Lower lobe of right lung (tissue), 2 donors: ENCODE results near the gene DPP9. TPM values are rescaled to one million over a fixed set of nuclear protein-coding genes. Genes with fewer than 3 reads are reported as not detected.

Experiments
- ATAC-seq, 2 donors: fragments of 200-7000 bp; cut with Tn5 transposase; one replicate each; pipeline ENCODE4 v1.9.1; 2020 to 2022; ENCODE audit warnings: mild to moderate bottlenecking in 2 of 2, moderate library complexity in 2 of 2
- DNase-seq: peaks from one replicate; pipeline ENCODE4 v3.0.0-alpha.2; 2020
- H3K27ac ChIP-seq: fragments of 200-600 bp; one replicate; pipeline ENCODE4 v1.8.0; 2022
- H3K27me3 ChIP-seq: fragments of 200-600 bp; one replicate; pipeline ENCODE4 v1.8.0; 2022; ENCODE audit warnings: low read depth
- H3K36me3 ChIP-seq: fragments of 200-600 bp; one replicate; pipeline ENCODE4 v1.8.0; 2022; ENCODE audit warnings: mild to moderate bottlenecking
- H3K4me1 ChIP-seq: fragments of 200-600 bp; one replicate; pipeline ENCODE4 v1.8.0; 2022
- H3K4me3 ChIP-seq: fragments of 200-600 bp; one replicate; pipeline ENCODE4 v1.8.0; 2022; ENCODE audit warnings: mild to moderate bottlenecking
- H3K9me3 ChIP-seq: fragments of 200-600 bp; one replicate; pipeline ENCODE4 v1.8.0; 2022
- intact Hi-C: fragments of 100-400 bp; cut with DNase I; formaldehyde crosslinking; loops from one replicate; pipeline ENCODE4 v1.11.0; 2022
- total RNA-seq: library from RNA; stranded (reverse); fragmentation: NEBNext Ultra II Directional; extraction: Animal tissue kit (Norgen Biotek cat#: 25700); gene quantifications from one replicate; pipeline ENCODE4 v1.2.1, GENCODE V29; 2021
- TF ChIP-seq, protein P1 (sequence below): fragments of 200-600 bp; IDR thresholded peaks from one replicate; pipeline ENCODE4 v1.8.0; 2022; ENCODE audit warnings: antibody characterized with exemption, mild to moderate bottlenecking
- donor health status: DM: no; HTN: yes; CAD: no; lungs with severe emphysema.

The DPP9 gene
- total RNA-seq, 1 donor from 2014 or later: 79.6 TPM

- Histone ChIP-seq H3K4me3 (no peak overlapping the region), H3K4me1 (no peaks in the 10 kb centered on the region), H3K36me3 (peaks cover 45% of the 10 kb centered on the region), H3K27ac (no peak overlapping the region), H3K9me3 (no peaks in the 10 kb centered on the region), H3K27me3 (no peaks in the 10 kb centered on the region)
- TF ChIP-seq, protein P1, sequence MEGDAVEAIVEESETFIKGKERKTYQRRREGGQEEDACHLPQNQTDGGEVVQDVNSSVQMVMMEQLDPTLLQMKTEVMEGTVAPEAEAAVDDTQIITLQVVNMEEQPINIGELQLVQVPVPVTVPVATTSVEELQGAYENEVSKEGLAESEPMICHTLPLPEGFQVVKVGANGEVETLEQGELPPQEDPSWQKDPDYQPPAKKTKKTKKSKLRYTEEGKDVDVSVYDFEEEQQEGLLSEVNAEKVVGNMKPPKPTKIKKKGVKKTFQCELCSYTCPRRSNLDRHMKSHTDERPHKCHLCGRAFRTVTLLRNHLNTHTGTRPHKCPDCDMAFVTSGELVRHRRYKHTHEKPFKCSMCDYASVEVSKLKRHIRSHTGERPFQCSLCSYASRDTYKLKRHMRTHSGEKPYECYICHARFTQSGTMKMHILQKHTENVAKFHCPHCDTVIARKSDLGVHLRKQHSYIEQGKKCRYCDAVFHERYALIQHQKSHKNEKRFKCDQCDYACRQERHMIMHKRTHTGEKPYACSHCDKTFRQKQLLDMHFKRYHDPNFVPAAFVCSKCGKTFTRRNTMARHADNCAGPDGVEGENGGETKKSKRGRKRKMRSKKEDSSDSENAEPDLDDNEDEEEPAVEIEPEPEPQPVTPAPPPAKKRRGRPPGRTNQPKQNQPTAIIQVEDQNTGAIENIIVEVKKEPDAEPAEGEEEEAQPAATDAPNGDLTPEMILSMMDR: no peak
- no peak for ATAC-seq
- no peak for DNase-seq
- intact Hi-C loops: no loop called here
Observed at GRCh38 chr19:4652075-4652474, 71.6 kb downstream of the DPP9 start.

GRCh38 chr19:4650159-4650558, 73.5 kb downstream of the DPP9 start:
- Histone ChIP-seq H3K36me3 (peaks cover 26% of the 10 kb centered on the region), H3K4me3 (no peak overlapping the region), H3K27me3 (no peaks in the 10 kb centered on the region), H3K27ac (no peak overlapping the region), H3K4me1 (no peaks in the 10 kb centered on the region), H3K9me3 (no peaks in the 10 kb centered on the region)
- TF ChIP-seq, protein P1: no peak
- intact Hi-C loops: no loop called here
- DNase-seq: no peak
- no peak for ATAC-seq

- intact Hi-C loops: no loop called here
- Histone ChIP-seq H3K27ac (no peak overlapping the region), H3K4me3 (no peak overlapping the region), H3K36me3 (peaks cover 19% of the 10 kb centered on the region), H3K27me3 (no peaks in the 10 kb centered on the region), H3K9me3 (no peaks in the 10 kb centered on the region), H3K4me1 (no peaks in the 10 kb centered on the region)
- TF ChIP-seq, protein P1: no peak
- DNase-seq (no peak), ATAC-seq (no peak)
Observed at GRCh38 chr19:4649392-4650047, 74.1 kb downstream of the DPP9 start.

DNA sequence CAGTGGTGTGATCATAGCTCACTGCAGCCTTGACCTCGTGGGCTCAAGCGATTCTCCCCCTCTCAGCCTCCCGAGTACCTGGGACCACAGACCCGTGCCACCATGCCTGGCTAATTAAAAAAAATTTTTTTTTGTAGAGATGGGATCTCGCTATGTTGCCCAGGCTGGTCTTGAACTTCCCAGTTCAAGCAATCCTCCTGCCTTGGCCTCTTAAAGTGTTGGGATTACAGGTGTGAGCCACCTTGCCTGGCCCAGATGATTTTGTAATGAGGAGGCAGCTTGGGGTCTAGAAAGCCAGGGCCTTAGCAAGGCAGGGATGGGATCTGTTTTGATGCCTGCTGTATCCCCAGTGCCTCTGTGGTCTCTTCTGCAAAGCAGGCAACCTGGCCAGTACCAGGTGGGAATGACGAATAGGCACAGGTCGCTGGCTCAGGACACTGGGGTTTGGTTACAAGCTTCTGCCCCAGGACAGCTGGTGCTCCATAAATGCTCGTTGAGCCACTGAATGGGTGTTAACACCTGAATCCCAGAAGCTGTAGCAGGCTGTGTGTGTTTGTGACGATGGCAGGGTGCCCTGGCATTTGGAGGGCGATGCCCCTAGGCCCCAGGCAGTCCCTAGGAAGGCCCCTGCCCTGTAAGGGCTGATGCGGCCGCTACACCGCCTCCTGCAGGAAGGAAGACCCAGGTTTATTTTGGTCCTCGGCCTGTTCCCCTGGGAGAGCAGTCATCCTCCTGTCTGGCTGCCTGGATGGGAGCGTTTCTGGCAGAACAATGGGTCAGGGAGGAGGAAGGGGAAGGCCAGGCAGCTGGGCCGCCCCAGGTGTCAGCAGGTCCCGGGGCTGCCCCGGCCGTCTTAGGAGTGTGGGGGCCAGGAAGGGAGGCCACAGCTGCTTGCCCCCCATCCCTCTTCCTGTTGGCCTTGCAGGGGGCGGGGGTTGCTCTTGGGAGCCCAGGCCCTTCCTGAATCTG, 75.7 kb downstream of the DPP9 start:
- Histone ChIP-seq H3K4me1 (no peaks in the 10 kb centered on the region), H3K4me3 (no peak overlapping the region), H3K27ac (peak overlapping the region; percentile 56), H3K9me3 (no peaks in the 10 kb centered on the region), H3K36me3 (peaks cover 11% of the 10 kb centered on the region), H3K27me3 (no peaks in the 10 kb centered on the region)
- intact Hi-C loops: no loop called here
- no peak for DNase-seq
- TF ChIP-seq, protein P1: peak; percentile 11
- ATAC-seq: peak; percentile 51 to 52

DNA sequence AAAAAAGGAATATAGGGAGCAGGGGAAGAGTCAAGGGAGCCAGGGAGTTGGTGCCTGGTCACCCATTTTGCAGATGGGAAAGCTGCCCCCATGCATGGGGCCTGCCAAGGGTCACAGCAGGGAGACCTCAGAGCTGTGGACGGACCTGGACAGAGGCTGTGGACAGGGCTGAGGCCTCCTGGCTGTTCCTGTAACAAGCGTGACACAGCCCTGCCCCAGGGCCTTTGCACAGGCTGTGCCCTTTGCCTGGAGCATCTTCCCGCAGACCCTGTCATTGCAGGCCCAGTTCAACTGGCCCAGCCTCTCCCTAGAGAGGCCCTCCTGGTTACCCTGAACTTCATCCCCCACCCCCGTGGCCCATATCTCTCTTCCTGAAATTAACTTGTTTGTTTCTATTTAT, 77.9 kb downstream of the DPP9 start:
- intact Hi-C loops: no loop called here
- no peaks in the 10 kb centered on the region for H3K27me3 ChIP-seq
- TF ChIP-seq, protein P1: no peak
- H3K27ac ChIP-seq: no peak overlapping the region
- no peaks in the 10 kb centered on the region for H3K9me3 ChIP-seq
- ATAC-seq (no peak), DNase-seq (no peak)
- no peaks in the 10 kb centered on the region for H3K4me1 ChIP-seq
- H3K36me3 ChIP-seq: no peaks in the 10 kb centered on the region
- H3K4me3 ChIP-seq: no peak overlapping the region
